ENCODE measurements around the gene TFRC.

DNA sequence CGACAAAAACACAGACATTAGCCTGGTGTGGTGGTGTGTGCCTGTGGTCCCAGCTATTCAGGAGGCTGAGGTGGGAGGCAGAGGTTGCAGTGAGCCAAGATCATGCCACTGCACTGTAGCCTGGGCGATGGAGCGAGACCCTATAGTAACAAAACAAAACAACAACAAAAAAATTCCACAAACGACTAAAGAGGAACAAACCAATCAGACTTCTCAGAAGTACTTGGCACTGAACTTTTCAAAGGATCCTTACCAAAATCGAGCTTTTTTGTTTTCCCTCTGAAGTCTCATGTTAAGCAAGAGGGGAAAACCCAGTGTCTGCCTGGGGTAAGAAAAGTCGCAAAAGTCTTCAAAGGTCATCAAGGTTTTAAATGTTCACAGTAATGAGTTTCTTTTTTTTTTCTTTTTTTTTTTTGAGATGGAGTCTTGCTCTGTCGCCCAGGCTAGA lies 30.1 kb upstream of the TFRC start:
- TF ChIP-seq, protein P1, sequence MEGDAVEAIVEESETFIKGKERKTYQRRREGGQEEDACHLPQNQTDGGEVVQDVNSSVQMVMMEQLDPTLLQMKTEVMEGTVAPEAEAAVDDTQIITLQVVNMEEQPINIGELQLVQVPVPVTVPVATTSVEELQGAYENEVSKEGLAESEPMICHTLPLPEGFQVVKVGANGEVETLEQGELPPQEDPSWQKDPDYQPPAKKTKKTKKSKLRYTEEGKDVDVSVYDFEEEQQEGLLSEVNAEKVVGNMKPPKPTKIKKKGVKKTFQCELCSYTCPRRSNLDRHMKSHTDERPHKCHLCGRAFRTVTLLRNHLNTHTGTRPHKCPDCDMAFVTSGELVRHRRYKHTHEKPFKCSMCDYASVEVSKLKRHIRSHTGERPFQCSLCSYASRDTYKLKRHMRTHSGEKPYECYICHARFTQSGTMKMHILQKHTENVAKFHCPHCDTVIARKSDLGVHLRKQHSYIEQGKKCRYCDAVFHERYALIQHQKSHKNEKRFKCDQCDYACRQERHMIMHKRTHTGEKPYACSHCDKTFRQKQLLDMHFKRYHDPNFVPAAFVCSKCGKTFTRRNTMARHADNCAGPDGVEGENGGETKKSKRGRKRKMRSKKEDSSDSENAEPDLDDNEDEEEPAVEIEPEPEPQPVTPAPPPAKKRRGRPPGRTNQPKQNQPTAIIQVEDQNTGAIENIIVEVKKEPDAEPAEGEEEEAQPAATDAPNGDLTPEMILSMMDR (IDR thresholded peaks at IDR 0.05 in 2 of 3, conservative IDR thresholded peaks at IDR 0.05 in 1 of 3; ENCODE audit: borderline replicate concordance in 1 of 3, insufficient read depth in 1 of 3, low read depth in 2 of 3, low read length in 2 of 3), result no peak
- TF ChIP-seq ZFX (IDR thresholded peaks at IDR 0.05) (no peak), POLR2AphosphoS5 (IDR thresholded peaks at IDR 0.05; ENCODE audit: low read depth, low read length) (no peak), MAX (IDR thresholded peaks at IDR 0.05) (no peak), ZBTB33 (IDR thresholded peaks at IDR 0.05; ENCODE audit: extremely low read depth, insufficient replicate concordance, low read length) (no peak), ZNF274 (IDR thresholded peaks at IDR 0.05; ENCODE audit: low read depth, low read length) (no peak), ATF3 (IDR thresholded peaks at IDR 0.05) (no peak), ELF1 (IDR thresholded peaks at IDR 0.05; ENCODE audit: borderline replicate concordance, low read depth) (no peak)
